Posterior cingulate gyrus (tissue), 11 donors: ENCODE measurements around the gene NUP88.

Experiments
- DNase-seq, 10 donors: peaks; one replicate each; pipeline versions ENCODE4 v3.0.0 to v3.0.0-alpha.2; 2020 to 2021; ENCODE audit warnings: mixed read lengths in 3 of 10
- intact Hi-C: fragments of 100-400 bp; cut with DNase I; formaldehyde crosslinking; loops from one replicate; pipeline ENCODE4 v1.15.1; 2023

Gene NUP88

GRCh38 chr17:5362162-5362811, 57.2 kb downstream of the NUP88 start:
- intact Hi-C loops: no loop called here
- no peak for DNase-seq

DNA sequence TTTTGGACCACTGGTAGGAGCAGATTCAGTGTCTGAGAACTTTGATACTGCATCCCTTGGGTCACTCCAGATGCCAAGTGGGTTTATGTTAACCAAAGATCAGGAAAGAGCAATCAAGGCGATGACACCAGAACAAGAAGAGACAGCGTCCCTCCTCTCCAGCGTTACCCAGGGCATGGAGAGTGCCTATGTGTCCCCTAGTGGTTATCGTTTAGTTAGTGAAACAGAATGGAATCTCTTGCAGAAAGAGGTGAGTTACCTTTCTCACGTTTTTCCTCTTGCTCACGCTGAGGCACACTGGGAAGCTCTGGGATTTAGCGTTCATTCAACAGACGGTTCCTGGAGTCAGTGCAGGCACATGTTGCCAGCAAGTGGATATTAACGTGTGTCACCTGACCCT, 58.0 kb downstream of the NUP88 start:
- intact Hi-C loops: no loop called here
- DNase-seq: no peak

DNA sequence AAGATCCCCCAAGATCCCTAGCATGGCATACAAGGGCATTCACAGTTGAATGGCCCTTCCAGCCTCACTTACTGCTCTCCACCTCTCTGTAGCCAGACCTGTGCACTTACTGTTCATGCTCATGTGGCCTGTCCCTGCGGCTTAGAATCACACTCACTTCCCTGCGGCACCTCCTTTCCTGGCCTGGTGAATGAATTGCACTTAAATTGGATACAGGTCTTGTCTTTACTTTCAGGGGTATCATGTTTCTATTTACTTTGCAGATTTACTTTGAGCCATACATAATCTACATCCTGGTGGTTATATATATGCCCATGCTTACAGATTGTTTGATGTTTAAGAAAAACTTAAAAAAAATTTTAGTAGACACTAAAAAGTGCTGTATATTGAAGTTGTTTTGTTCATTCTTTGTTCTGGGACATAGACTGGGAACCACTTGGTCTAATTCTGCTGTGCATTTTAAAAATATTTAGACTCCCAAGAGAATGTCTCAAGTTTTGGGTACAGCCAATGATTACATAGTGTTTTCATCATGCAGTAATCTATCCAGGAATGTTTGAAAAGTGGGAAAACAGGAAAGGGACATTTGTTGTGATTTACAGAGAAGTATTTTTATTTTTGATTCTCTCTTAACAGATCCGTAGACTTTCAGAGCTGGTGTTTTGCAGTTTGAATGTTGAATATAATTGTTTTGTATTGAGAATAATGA, 63.9 kb downstream of the NUP88 start:
- intact Hi-C loops: no loop called here
- DNase-seq: no peak

GRCh38 chr17:5354886-5355415, 64.5 kb downstream of the NUP88 start:
- intact Hi-C loops: no loop called here
- DNase-seq: no peak

DNA sequence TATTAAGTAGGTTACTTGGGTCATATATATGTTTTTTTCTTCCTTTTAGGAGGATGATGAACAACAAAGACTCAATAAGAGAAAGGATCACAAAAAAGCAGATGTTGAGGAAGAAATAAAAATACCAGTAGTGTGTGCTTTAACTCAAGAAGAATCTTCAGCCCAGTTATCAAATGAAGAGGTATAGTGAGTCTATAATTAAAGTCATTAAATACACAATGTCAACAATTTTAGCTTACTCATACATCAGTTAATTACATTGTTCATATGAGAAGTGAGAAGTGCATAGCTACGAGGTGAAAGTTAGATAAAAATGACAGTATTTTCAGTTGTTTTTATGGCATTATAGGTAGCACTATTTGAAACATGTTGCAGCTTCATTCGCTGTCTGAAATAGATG, 65.2 kb downstream of the NUP88 start:
- intact Hi-C loops: no loop called here
- DNase-seq: no peak

DNA sequence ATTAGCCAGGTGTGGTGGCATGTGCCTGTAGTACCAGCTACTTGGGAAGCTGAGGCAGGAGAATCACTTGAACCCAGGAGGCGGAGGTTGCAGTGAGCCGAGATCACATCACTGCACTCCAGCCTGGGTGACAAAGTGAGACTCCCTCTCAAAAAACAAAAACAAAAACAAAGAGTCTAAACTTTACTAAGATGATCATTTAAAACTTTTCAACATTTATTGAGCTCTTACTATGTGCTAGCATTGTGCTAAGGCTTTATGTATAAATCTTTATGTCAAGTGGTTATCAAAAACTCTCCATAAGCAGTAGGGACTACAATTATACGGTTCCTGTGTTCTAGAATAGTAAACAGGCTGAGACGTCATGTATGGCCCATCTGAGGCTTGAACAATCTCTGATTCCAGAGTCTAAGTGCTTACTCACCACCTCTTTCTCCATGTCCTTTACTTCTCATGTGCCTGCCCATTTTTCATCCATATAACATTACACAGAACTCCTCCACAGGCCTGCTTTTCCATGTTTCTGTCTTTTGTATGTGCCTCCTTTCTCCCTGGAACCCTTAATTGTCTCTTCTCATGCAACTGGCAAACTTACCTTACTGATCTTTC, 66.7 kb downstream of the NUP88 start:
- DNase-seq: no peak
- intact Hi-C loops: no loop called here

DNA sequence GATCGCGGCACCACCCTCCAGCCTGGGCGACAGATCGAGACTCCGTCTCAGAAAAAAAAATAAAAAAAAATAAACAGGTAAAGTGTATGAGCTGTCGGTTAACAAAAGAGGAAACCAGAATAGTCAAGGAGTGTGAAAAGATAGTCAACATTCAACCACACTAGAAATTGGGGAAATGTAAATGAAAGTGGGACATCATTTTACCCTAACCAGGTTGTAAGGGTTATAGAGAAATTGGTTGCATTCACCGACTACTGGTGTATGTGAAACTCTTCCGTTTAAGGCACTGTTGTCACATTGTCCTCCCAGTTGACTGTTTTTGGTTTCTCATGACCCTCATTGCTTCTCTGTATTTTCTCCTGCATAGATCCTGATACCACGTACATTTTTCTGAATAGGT, 74.5 kb downstream of the NUP88 start:
- intact Hi-C loops: no loop called here
- DNase-seq: no peak
